Mesothelial cell of epicardium (in vitro differentiated cells): ENCODE data around the gene SETD6. TPM values are rescaled to one million over a fixed set of nuclear protein-coding genes. Genes with fewer than 3 reads are reported as not detected.

Source experiments
- DNase-seq, 2 experiments: peaks; one replicate each; pipeline ENCODE4 v3.0.0; 2021; ENCODE audit warnings: low spot score in 2 of 2; ENCODE audit not compliant: unreplicated experiment in 2 of 2
- H3K27ac Mint-ChIP-seq: 2 replicates; pipeline ENCODE4 v1.8.0; 2021; ENCODE audit warnings: mixed read lengths
- H3K27me3 Mint-ChIP-seq: 2 replicates; pipeline ENCODE4 v1.8.0; 2021; ENCODE audit warnings: low read depth, mixed read lengths
- H3K36me3 Mint-ChIP-seq: 2 replicates; pipeline ENCODE4 v1.8.0; 2021; ENCODE audit warnings: mixed read lengths
- H3K4me1 Mint-ChIP-seq: 2 replicates; pipeline ENCODE4 v1.8.0; 2021; ENCODE audit warnings: mixed read lengths
- H3K4me3 Mint-ChIP-seq: 2 replicates; pipeline ENCODE4 v1.8.0; 2021; ENCODE audit warnings: mild to moderate bottlenecking, moderate library complexity, mixed read lengths
- H3K9me3 Mint-ChIP-seq: 2 replicates; pipeline ENCODE4 v1.8.0; 2021; ENCODE audit warnings: mixed read lengths
- total RNA-seq: library from RNA; stranded (reverse); gene quantifications from 3 replicates; pipeline ENCODE4 v1.2.1, GENCODE V29; 2021
- TF ChIP-seq, protein P1 (sequence below): fragments of 200-600 bp; sonication (generic); IDR thresholded peaks from one replicate; pipeline ENCODE4 v1.5.0; 2021; ENCODE audit warnings: antibody characterized with exemption; ENCODE audit not compliant: unreplicated experiment

SETD6 gene
- total RNA-seq, 1 donor from 2014 or later = 28.9 TPM

- no peak for DNase-seq
- no peak overlapping the region for H3K27ac Mint-ChIP-seq
Observed at GRCh38 chr16:58518980-58519368, 3.7 kb downstream of the SETD6 start.

DNA sequence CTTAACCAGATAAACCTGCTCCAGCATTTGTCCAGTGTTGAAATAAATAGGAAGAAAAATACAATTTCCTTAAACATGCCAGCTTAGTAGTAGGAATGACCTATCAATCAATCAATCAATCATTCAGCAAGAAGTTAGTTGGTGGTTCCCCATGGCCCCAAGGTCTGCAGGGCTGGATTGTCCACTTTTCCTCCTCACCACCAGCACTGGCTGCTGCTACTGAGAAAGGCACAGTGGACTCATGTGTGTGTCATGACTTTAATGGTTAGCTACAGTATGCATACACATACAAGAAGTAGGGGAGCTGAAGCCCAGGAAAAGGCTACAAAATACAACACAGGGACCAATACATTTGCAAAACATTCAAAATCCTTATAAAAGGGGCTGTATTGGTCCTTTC lies 4.4 kb downstream of the SETD6 start:
- TF ChIP-seq, protein P1, sequence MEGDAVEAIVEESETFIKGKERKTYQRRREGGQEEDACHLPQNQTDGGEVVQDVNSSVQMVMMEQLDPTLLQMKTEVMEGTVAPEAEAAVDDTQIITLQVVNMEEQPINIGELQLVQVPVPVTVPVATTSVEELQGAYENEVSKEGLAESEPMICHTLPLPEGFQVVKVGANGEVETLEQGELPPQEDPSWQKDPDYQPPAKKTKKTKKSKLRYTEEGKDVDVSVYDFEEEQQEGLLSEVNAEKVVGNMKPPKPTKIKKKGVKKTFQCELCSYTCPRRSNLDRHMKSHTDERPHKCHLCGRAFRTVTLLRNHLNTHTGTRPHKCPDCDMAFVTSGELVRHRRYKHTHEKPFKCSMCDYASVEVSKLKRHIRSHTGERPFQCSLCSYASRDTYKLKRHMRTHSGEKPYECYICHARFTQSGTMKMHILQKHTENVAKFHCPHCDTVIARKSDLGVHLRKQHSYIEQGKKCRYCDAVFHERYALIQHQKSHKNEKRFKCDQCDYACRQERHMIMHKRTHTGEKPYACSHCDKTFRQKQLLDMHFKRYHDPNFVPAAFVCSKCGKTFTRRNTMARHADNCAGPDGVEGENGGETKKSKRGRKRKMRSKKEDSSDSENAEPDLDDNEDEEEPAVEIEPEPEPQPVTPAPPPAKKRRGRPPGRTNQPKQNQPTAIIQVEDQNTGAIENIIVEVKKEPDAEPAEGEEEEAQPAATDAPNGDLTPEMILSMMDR = no peak
- no peaks in the 10 kb centered on the region for H3K27me3 Mint-ChIP-seq
- no peaks in the 10 kb centered on the region for H3K9me3 Mint-ChIP-seq
- no peak for DNase-seq
- peaks cover 25% of the 10 kb centered on the region for H3K36me3 Mint-ChIP-seq
- H3K4me3 Mint-ChIP-seq = no peak overlapping the region
- no peak overlapping the region for H3K27ac Mint-ChIP-seq
- peaks cover 15% of the 10 kb centered on the region for H3K4me1 Mint-ChIP-seq

More at GRCh38 chr16:58518980-58519368, 3.7 kb downstream of the SETD6 start:
- TF ChIP-seq, protein P1 = no peak
- H3K27me3 Mint-ChIP-seq = no peaks in the 10 kb centered on the region
- no peaks in the 10 kb centered on the region for H3K9me3 Mint-ChIP-seq
- H3K4me3 Mint-ChIP-seq = no peak overlapping the region
- peaks cover 17% of the 10 kb centered on the region for H3K4me1 Mint-ChIP-seq
- H3K36me3 Mint-ChIP-seq = peaks cover 21% of the 10 kb centered on the region

GRCh38 chr16:58530179-58530578 lies 14.9 kb downstream of the SETD6 start:
- no peak for DNase-seq
- Mint-ChIP-seq H3K4me3 (no peak overlapping the region), H3K4me1 (no peaks in the 10 kb centered on the region), H3K27me3 (no peaks in the 10 kb centered on the region), H3K36me3 (peaks cover 50% of the 10 kb centered on the region), H3K9me3 (no peaks in the 10 kb centered on the region), H3K27ac (no peak overlapping the region)
- TF ChIP-seq, protein P1 = no peak

DNA sequence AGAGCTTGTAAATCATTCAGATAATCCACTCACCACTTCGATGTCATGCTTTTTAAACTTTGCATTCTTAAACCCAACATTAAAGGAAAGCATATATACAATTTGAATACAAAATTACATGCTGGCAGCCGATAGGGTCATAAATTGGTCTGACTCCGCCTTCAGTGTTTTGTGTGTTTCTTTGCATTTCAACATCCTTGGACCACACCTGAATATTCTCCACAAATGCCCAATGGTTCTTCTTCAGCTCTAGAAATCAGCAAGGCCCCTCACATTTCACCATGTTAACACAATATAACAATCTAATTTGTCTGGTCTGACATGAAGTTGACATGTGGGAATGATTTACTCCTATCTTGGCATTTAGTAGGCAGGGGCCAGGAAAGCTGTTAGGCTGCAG lies 17.1 kb downstream of the SETD6 start:
- TF ChIP-seq, protein P1 = no peak

GRCh38 chr16:58533751-58534470 lies 18.6 kb downstream of the SETD6 start:
- peaks cover 61% of the 10 kb centered on the region for H3K36me3 Mint-ChIP-seq
- H3K27me3 Mint-ChIP-seq = no peaks in the 10 kb centered on the region
- TF ChIP-seq, protein P1 = no peak
- no peak for DNase-seq
- H3K27ac Mint-ChIP-seq = no peak overlapping the region
- H3K4me1 Mint-ChIP-seq = no peaks in the 10 kb centered on the region
- no peak overlapping the region for H3K4me3 Mint-ChIP-seq
- no peaks in the 10 kb centered on the region for H3K9me3 Mint-ChIP-seq

More for the DNA sequence above, 17.1 kb downstream of the SETD6 start:
- H3K4me1 Mint-ChIP-seq = no peaks in the 10 kb centered on the region
- peaks cover 53% of the 10 kb centered on the region for H3K36me3 Mint-ChIP-seq
- H3K27ac Mint-ChIP-seq = no peak overlapping the region
- H3K9me3 Mint-ChIP-seq = no peaks in the 10 kb centered on the region
- DNase-seq = no peak
- no peaks in the 10 kb centered on the region for H3K27me3 Mint-ChIP-seq
- no peak overlapping the region for H3K4me3 Mint-ChIP-seq
